NCI-H1105 (cell line): ENCODE results near the gene TFB1M.
"Not testable (repeated sequence)": the region's sequence is repeated elsewhere in the genome, so short reads cannot be mapped to it uniquely, and the experiment has no call there.

Experiments
- DNase-seq: peaks from one replicate; lab custom pipeline; 2025; lab: John Stamatoyannopoulos, UW

The TFB1M gene

DNA sequence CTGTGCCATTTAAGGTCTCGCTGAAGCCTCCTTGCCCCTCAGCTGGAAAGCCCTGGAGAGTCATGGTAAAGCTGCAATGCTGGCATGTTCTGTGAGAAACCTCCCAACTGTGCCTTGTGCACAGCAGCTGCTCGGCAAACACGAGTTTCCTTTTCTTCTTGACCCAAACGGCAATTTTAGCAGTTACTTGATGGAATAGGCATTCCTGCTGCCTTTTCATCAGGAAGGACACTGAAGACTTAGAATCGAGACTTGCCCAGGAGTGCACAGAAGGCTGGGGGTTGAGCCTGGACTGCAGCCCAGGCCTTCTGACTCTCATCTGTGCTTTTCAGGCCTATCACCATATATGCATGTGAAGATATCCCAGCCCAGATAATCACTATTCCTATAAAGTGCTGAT is 79.2 kb downstream of the TFB1M start:
- DNase-seq: no peak

DNA sequence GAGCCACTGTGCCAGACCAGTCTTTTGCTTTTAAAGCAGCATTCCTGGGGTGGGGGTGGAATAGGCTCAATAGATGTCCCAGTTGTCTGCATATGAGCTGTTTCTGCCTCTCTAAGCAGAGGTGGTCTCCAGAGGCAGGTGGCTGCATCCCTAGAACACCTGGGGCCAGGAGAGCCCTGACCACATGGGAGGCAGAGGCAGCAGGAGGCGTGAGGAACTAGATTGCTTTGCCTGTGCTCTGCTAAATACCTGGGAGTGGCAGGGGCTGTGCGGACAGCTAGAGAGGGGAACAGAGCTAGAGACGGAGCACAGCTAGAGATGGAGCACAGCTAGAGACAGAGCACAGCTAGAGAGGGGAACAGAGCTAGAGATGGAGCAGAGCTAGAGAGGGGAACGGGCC is 79.6 kb downstream of the TFB1M start:
- no peak for DNase-seq

- DNase-seq: no peak
Observed at GRCh38 chr6:155234167-155234566, 80.1 kb downstream of the TFB1M start.

DNA sequence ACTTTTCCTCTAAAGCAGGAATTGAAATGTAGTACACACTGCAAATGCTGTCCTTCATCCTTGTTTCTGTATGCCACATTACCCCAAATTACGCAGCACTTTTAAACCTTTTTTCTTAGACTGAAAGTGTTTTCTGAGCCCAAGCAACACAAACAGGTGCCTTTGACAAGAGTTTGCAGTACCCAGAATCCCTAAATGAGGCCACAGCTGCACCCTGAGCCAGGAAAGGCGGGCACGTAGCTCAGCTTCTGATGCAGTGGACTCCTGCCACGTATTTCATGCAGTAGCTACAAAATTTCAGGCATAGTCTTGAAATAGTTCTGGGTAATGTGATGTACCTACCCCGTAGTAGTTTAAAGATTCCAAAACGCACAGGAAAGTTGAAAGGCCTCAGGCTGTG is 81.4 kb downstream of the TFB1M start:
- DNase-seq: no peak

GRCh38 chr6:155230975-155231374 is 83.3 kb downstream of the TFB1M start:
- DNase-seq: not testable (repeated sequence)

DNA sequence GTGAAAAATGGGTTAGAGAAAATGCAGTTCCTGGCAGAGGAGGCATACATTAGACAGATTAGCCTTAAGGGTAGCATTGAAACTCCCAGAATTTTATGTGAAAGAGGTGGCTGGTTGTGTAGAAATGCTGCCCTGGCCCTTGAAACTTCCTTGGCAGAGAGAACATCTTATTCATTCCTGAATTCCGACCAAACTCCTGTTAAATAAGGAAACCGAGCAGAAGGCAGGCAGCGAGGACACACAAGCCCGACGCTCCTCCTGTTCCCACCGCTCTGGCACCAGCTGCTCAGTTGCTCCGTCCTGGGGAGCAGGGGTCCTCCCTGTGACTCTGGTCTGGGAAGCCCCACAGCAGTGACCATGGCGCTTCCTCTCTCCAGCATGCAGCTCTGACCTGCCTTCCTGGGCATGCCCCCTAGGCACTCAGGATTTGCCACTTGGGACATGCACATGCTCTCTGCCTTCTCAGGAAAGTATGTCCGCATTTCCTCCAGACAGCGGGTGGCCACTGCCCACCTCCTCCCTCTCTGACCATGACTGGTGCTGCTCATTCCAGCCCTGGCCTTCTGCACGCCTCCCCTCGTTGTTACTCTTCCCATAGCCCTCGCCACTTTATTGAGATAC is 85.6 kb downstream of the TFB1M start:
- no peak for DNase-seq

- DNase-seq: no peak
Observed at GRCh38 chr6:155227046-155227445, 87.2 kb downstream of the TFB1M start.

GRCh38 chr6:155224618-155225017 is 89.7 kb downstream of the TFB1M start:
- DNase-seq: no peak

DNA sequence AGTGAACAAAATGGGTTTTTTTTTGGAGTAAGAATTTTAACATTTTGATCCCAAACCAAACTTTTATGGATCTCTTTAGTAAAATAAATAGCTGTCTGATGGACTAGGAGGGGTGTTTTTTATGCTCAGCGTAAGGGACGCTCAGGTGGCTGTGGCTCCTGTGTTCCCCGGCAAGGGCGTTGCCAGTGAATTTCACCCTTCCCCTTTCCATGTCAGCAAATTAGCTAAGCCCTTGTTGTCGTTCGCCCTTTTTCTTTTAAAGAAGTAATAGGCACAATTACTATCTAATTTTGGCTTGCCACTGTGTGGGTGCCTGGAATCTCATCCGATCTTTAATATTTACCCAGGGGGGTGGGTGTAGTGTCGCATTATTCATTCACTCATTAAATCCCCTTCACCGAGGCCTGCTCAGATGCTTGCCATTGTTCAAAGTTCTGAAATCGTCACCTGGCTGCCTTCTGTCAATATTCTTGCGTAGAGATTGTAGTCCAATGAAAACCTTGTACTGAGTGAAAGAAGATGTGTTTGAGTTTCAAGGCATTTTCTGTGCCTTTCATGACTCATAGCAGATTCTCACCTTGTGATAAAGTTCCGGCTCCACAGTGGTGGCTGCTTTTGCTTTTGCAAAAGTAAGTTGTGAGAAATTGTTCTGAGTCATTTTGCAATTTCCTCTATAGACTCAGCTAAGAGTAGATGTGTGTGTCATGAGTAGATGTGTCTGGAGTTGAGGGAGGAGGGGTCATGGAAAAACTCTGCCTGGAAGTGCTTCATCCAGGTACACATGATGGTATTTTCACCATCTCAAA is 90.4 kb downstream of the TFB1M start:
- no peak for DNase-seq

GRCh38 chr6:155222506-155222905 is 91.8 kb downstream of the TFB1M start:
- no peak for DNase-seq

GRCh38 chr6:155221086-155221485 is 93.2 kb downstream of the TFB1M start:
- DNase-seq: no peak

DNA sequence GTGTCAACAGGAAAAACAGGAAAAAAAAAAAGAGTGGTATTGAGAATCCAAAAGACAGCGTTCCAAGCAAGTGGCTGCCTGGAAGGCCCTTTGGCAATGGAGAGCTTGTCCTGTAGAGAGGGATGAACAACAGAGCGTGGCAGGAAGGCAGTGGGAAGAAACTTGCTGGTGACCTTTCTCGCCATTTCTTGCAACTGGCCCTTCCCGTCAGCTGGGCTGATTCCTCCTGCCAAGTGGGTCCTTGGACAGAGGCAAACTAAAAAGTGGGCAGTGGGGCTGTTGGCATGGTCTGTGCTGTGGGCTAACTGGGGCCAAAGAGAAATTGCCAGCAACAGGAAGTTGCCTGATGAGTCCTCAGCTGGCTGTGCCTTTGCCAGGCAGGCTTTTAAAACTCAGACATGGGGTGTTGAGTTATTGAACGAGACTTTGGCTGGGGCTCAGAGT is 94.4 kb downstream of the TFB1M start:
- no peak for DNase-seq

DNA sequence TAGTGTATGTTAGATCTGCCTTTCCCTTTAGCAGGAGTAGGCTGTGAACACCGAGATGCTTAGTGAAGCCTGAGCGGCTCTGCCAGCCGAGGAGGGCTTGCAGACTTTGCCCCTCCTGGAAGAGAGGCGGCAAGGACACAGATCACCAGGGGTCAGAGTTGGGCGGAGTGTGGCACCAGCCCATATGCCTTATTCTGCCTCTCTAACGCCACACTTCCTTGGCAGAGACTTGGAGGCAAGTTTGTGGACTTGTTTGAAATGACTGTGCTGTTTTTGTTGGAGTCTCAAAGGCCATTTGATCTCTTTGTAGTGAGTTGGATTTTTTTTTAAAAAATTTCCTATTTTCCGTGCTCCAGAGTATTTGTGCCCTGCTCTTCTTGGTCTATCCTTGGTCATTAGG is 95.0 kb downstream of the TFB1M start:
- DNase-seq: no peak

GRCh38 chr6:155218711-155219110 is 95.6 kb downstream of the TFB1M start:
- not testable (repeated sequence) for DNase-seq

GRCh38 chr6:155216312-155217046 is 97.8 kb downstream of the TFB1M start:
- no peak for DNase-seq

- no peak for DNase-seq
Observed at GRCh38 chr6:155215906-155216305, 98.4 kb downstream of the TFB1M start.

GRCh38 chr6:155213611-155214372 is 100.5 kb downstream of the TFB1M start:
- no peak for DNase-seq

DNA sequence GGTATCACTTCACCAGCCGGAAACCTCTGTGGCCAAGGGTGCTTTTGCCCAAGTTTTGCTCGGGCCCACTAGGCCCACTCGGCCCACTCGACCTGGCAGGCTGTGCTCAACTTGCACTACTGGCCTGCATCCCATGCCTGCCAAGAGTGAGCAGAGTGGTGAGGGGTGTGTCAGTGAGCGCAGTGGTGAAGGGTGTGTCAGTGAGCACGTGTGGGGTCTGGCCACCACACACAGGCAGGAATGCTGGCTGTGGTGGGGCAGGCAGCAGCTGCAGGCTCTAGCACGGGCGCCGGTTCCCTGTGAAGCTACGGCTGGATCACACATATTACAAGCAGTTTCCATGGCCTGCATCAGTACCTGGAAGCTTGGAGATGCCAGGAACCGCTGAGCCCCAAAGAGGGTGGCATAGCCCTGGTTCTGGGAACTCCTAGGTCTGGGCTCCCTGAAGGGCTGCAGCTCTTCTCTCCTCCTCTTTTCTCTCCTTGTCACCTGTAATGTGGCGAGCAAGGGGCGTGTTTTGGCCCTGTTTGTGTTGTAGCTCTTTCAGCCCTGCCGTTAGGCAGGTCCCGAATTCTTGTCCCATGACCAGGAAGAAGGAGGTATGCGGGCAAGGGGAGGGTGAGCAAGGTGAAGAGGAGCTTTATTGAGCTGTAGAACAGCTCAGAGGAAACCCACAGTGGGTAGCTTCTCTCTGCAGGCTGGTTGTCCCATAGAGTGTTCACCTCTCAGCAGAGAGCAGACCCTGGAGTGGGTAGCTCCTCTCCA is 101.5 kb downstream of the TFB1M start:
- DNase-seq: no peak

GRCh38 chr6:155212106-155212505 is 102.2 kb downstream of the TFB1M start:
- DNase-seq: no peak

DNA sequence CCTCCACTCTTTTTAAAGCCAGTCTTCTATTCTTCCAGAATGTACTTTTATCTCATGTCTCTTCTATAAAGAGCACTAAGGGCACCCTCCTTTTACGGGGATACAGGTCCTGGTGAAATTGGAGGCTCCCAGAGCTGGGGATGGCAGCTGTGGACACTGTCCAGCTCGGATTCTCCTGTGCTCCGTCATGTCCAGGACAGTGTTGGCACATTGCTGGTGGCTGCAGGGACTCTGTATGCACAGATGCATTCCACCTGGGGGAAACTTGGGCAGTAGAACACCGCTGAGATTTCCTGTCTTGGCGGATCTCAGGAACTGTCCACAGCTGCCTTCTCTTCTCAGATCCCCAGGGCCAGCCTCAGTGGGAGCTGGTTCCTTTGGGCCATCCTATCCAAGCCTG is 107.1 kb downstream of the TFB1M start:
- DNase-seq: no peak
